HL-60 (cell line): ENCODE results near the gene APBA2.

Experiments
- DNase-seq, 2 experiments: peaks; one replicate each; pipeline ENCODE4 v3.0.0-alpha.2; 2010 to 2020; ENCODE audit warnings: low read depth in 1 of 2, low spot score in 1 of 2
- H3K27ac ChIP-seq: fragments of 250-450 bp; sonication (Bioruptor Pico); replicated peaks from 2 replicates; pipeline ENCODE4 v1.5.1; 2020; ENCODE audit warnings: mild to moderate bottlenecking, moderate library complexity
- H3K27me3 ChIP-seq: fragments of 250-450 bp; sonication (Bioruptor Pico); 2 replicates; pipeline ENCODE4 v1.5.1; 2021; ENCODE audit warnings: mild to moderate bottlenecking, moderate library complexity; ENCODE audit not compliant: insufficient read depth, poor library complexity, severe bottlenecking
- H3K4me3 ChIP-seq: replicated peaks from 2 replicates; pipeline ENCODE4 v1.5.1; 2011; ENCODE audit warnings: mild to moderate bottlenecking, control low read depth, low read length; ENCODE audit not compliant: insufficient read depth
- GABPA ChIP-seq: IDR thresholded peaks from 2 replicates; pipeline ENCODE4 v1.6.1; 2012; ENCODE audit warnings: low read depth
- POLR2AphosphoS5 ChIP-seq: IDR thresholded peaks from 2 replicates; pipeline ENCODE4 v1.6.1; 2012; ENCODE audit warnings: low read depth
- SPI1 ChIP-seq: IDR thresholded peaks from 2 replicates; pipeline ENCODE4 v1.6.1; 2012; ENCODE audit warnings: low read depth, mild to moderate bottlenecking, borderline replicate concordance
- TF ChIP-seq, protein P1 (sequence below): IDR thresholded peaks from 2 replicates; pipeline ENCODE4 v1.6.1; 2012; ENCODE audit warnings: low read depth; ENCODE audit not compliant: insufficient replicate concordance
- TF ChIP-seq, protein P2 (sequence below): IDR thresholded peaks from one replicate; pipeline ENCODE4 v1.5.1; 2011; ENCODE audit warnings: low read length, control low read depth, inconsistent platforms; ENCODE audit not compliant: insufficient read depth

The APBA2 gene

DNA sequence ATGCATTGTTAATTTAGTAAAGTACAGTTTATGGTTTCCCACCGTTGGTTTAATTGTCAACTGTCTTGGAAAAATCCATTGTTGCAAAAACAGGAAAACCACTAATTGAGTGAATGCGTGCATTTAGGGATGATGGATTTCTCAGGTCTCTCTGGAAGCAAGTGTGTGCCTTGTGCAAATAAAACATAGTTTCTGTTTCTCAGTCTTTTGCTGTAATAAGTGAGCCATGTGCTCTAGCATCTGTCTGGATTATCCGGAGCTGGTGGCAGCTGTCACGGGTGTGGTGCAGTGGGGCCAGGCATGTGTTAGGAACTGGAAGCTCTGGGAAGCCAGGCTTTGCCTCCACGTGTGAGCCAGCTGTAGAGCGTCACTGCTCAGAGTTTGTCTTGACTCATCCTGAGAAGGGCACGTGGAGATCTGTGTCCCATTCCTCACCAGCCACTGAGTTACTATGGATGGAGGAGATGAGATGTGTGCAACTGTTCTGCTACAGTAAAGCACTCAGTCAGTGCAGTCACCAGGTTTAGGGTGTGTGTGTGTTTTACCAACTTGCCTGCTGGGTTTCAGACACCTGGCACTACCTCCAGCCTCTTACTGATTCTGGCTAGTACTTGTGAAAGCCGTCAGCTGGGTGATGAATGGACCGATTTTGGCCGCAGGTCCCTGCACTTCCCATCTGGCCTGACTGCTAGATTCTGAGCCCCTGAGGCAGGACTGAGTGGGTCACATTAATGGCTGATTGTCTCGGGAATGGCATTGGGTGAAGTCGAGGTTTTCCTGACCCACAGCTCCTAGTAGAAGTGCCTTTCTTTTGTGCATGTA is 7.2 kb downstream of the APBA2 start:
- H3K27ac ChIP-seq: no peak overlapping the region
- no peak for DNase-seq
- no peaks in the 10 kb centered on the region for H3K27me3 ChIP-seq
- TF ChIP-seq SPI1 (no peak), GABPA (no peak), POLR2AphosphoS5 (no peak)
- TF ChIP-seq, protein P1, sequence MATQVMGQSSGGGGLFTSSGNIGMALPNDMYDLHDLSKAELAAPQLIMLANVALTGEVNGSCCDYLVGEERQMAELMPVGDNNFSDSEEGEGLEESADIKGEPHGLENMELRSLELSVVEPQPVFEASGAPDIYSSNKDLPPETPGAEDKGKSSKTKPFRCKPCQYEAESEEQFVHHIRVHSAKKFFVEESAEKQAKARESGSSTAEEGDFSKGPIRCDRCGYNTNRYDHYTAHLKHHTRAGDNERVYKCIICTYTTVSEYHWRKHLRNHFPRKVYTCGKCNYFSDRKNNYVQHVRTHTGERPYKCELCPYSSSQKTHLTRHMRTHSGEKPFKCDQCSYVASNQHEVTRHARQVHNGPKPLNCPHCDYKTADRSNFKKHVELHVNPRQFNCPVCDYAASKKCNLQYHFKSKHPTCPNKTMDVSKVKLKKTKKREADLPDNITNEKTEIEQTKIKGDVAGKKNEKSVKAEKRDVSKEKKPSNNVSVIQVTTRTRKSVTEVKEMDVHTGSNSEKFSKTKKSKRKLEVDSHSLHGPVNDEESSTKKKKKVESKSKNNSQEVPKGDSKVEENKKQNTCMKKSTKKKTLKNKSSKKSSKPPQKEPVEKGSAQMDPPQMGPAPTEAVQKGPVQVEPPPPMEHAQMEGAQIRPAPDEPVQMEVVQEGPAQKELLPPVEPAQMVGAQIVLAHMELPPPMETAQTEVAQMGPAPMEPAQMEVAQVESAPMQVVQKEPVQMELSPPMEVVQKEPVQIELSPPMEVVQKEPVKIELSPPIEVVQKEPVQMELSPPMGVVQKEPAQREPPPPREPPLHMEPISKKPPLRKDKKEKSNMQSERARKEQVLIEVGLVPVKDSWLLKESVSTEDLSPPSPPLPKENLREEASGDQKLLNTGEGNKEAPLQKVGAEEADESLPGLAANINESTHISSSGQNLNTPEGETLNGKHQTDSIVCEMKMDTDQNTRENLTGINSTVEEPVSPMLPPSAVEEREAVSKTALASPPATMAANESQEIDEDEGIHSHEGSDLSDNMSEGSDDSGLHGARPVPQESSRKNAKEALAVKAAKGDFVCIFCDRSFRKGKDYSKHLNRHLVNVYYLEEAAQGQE: no peak
- TF ChIP-seq, protein P2, sequence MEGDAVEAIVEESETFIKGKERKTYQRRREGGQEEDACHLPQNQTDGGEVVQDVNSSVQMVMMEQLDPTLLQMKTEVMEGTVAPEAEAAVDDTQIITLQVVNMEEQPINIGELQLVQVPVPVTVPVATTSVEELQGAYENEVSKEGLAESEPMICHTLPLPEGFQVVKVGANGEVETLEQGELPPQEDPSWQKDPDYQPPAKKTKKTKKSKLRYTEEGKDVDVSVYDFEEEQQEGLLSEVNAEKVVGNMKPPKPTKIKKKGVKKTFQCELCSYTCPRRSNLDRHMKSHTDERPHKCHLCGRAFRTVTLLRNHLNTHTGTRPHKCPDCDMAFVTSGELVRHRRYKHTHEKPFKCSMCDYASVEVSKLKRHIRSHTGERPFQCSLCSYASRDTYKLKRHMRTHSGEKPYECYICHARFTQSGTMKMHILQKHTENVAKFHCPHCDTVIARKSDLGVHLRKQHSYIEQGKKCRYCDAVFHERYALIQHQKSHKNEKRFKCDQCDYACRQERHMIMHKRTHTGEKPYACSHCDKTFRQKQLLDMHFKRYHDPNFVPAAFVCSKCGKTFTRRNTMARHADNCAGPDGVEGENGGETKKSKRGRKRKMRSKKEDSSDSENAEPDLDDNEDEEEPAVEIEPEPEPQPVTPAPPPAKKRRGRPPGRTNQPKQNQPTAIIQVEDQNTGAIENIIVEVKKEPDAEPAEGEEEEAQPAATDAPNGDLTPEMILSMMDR: no peak
- no peak overlapping the region for H3K4me3 ChIP-seq

DNA sequence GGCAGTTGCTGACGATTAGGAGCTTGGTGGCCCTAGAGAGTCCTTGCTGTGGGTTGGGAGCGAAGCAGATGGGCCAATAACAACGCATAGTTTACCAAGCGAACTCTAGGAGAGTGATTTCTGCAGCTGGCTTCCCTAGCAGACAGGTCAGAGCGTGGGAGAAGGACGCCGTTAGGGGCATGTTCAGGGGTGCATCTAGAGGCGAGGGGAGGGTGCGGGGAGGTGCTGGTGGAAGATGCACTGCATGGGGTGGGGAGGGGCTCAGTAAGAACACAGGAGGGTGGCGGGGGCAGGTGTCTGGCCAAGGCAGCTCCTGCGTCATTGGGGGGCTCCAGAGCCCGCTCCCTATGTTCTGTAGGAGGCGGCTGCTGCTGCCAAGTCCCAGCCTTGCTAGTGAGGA is 8.9 kb downstream of the APBA2 start:
- Histone ChIP-seq H3K4me3 (no peak overlapping the region), H3K27ac (no peak overlapping the region), H3K27me3 (no peaks in the 10 kb centered on the region)
- TF ChIP-seq, protein P2: no peak
- TF ChIP-seq GABPA (no peak), SPI1 (no peak), POLR2AphosphoS5 (no peak)
- TF ChIP-seq, protein P1: no peak
- no peak for DNase-seq

DNA sequence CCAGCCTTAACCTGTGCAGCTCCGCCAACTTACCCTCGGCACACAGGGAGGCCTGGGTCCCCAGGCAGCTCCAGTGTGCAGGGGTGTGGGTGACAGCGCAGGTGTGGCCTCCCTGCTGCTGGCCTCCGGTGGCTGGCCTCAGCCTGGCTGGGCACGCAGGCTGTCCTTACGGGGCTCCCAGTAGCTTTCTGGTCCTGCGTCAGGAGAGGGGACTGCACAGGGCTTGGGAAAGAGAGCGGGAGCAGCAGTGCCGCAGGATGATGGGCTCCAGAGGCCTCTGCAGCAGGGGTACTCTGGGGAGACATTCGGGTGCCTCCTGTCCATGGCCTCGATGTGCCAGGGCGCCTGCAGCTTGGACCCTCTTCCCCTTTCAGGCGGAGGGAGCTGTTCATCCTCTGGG is 9.4 kb downstream of the APBA2 start:
- no peaks in the 10 kb centered on the region for H3K27me3 ChIP-seq
- H3K4me3 ChIP-seq: no peak overlapping the region
- no peak for TF ChIP-seq POLR2AphosphoS5
- TF ChIP-seq SPI1: no peak
- TF ChIP-seq, protein P2: no peak
- no peak for TF ChIP-seq GABPA
- no peak overlapping the region for H3K27ac ChIP-seq
- no peak for DNase-seq
